Measurements from ENCODE around the gene RAB4A. TPM values are rescaled to one million over a fixed set of nuclear protein-coding genes. Genes with fewer than 3 reads are reported as not detected.

Gene RAB4A
- total and polyA plus RNA-seq, 2 donors (not counting 1 experiment from before 2014, with no cell fraction given) = 15.7 to 31.5 TPM

DNA sequence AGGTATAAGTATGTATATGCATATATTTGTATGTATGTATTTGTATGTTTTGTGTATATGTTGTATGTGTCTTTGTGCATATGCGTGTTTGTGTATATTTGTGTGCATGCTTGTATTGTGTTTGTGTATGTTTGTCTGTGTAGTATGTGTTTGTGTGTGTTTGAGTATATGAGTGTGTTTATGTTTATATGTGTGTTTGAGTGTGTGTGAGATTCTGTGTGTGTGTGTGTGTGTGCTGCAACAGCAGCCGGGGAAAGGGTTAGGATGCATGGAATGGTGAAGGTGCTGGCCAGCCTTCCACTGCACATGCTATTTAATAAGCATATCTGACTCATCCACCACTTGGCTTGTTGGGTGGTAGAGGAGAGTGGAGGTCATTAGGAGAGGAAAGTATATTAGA, 46.6 kb upstream of the RAB4A start:
- H3K27ac ChIP-seq (ENCODE audit: insufficient read depth, low read length) = no peak overlapping the region
- H3K9me3 ChIP-seq (ENCODE audit: control insufficient read depth, insufficient read depth, low read depth, low read length) = no peaks in the 10 kb centered on the region
- TF ChIP-seq, protein P1, sequence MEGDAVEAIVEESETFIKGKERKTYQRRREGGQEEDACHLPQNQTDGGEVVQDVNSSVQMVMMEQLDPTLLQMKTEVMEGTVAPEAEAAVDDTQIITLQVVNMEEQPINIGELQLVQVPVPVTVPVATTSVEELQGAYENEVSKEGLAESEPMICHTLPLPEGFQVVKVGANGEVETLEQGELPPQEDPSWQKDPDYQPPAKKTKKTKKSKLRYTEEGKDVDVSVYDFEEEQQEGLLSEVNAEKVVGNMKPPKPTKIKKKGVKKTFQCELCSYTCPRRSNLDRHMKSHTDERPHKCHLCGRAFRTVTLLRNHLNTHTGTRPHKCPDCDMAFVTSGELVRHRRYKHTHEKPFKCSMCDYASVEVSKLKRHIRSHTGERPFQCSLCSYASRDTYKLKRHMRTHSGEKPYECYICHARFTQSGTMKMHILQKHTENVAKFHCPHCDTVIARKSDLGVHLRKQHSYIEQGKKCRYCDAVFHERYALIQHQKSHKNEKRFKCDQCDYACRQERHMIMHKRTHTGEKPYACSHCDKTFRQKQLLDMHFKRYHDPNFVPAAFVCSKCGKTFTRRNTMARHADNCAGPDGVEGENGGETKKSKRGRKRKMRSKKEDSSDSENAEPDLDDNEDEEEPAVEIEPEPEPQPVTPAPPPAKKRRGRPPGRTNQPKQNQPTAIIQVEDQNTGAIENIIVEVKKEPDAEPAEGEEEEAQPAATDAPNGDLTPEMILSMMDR (conservative IDR thresholded peaks at IDR 0.05 in 1 of 2, IDR thresholded peaks at IDR 0.05 in 1 of 2; ENCODE audit: low read depth in 1 of 2, low read length in 2 of 2) = no peak
- no peak for TF ChIP-seq EZH2 (IDR thresholded peaks at IDR 0.05; ENCODE audit: low read length, missing control alignments)
- H3K79me2 ChIP-seq (ENCODE audit: control insufficient read depth, insufficient read depth, low read length) = no peaks in the 10 kb centered on the region
- no peaks in the 10 kb centered on the region for H3K27me3 ChIP-seq (ENCODE audit: control insufficient read depth, insufficient read depth, low read length)
- H4K20me1 ChIP-seq (ENCODE audit: control insufficient read depth, extremely low read depth, insufficient read depth, low read length) = no peaks in the 10 kb centered on the region
- H2AFZ ChIP-seq (ENCODE audit: low read length) = no peak overlapping the region
- no peak overlapping the region for H3K9ac ChIP-seq (ENCODE audit: insufficient read depth, low read length)
- no peaks in the 10 kb centered on the region for H3K36me3 ChIP-seq (ENCODE audit: control insufficient read depth, insufficient read depth, low read length)
- no peak overlapping the region for H3K4me2 ChIP-seq (ENCODE audit: extremely low read depth, insufficient read depth, low read length)
- no peaks in the 10 kb centered on the region for H3K4me1 ChIP-seq (ENCODE audit: control insufficient read depth, extremely low read depth, insufficient read depth, low read length)
- DNase-seq (ENCODE audit: low read depth in 2 of 2) = peak; percentile 55 to 62
- no peak overlapping the region for H3K4me3 ChIP-seq (replicated peaks in 1 of 4; ENCODE audit: control extremely low read depth in 1 of 4, insufficient read depth in 1 of 4, low read depth in 3 of 4, low read length in 4 of 4)

DNA sequence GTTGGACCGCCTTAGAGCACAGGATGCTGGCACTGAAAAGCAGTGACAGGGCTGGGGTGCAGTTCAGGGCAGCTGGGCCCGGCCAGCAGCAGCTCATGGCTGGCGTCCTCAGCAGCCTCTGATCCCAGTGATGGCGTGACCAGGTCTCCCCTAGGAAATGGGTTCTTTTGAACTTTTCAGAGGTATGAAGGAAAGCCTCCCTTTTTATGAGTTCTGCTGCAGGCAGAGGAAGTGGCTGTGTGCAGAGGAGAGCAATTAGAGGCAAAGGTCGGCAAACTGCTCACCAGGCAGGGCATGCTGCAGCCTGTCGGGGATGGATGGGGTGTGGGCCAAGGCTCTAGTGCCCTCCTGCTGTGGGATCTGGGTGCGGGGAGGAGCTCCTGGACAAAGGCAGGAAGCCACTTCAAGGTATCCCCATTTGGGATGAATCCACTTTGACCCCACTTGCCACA, 45.6 kb upstream of the RAB4A start:
- Histone ChIP-seq H3K4me1 (ENCODE audit: control insufficient read depth, extremely low read depth, insufficient read depth, low read length) (no peaks in the 10 kb centered on the region), H3K9me3 (ENCODE audit: control insufficient read depth, insufficient read depth, low read depth, low read length) (no peaks in the 10 kb centered on the region), H3K36me3 (ENCODE audit: control insufficient read depth, insufficient read depth, low read length) (no peaks in the 10 kb centered on the region), H3K79me2 (ENCODE audit: control insufficient read depth, insufficient read depth, low read length) (no peaks in the 10 kb centered on the region), H3K4me3 (replicated peaks in 1 of 4; ENCODE audit: control extremely low read depth in 1 of 4, insufficient read depth in 1 of 4, low read depth in 3 of 4, low read length in 4 of 4) (no peak overlapping the region), H3K27ac (ENCODE audit: insufficient read depth, low read length) (no peak overlapping the region), H3K4me2 (ENCODE audit: extremely low read depth, insufficient read depth, low read length) (no peak overlapping the region), H3K9ac (ENCODE audit: insufficient read depth, low read length) (no peak overlapping the region), H4K20me1 (ENCODE audit: control insufficient read depth, extremely low read depth, insufficient read depth, low read length) (no peaks in the 10 kb centered on the region), H2AFZ (ENCODE audit: low read length) (no peak overlapping the region), H3K27me3 (ENCODE audit: control insufficient read depth, insufficient read depth, low read length) (peaks cover 4% of the 10 kb centered on the region)
- no peak for DNase-seq (ENCODE audit: low read depth in 2 of 2)
- no peak for TF ChIP-seq EZH2 (IDR thresholded peaks at IDR 0.05; ENCODE audit: low read length, missing control alignments)
- TF ChIP-seq, protein P1 (conservative IDR thresholded peaks at IDR 0.05 in 1 of 2, IDR thresholded peaks at IDR 0.05 in 1 of 2; ENCODE audit: low read depth in 1 of 2, low read length in 2 of 2) = no peak

DNA sequence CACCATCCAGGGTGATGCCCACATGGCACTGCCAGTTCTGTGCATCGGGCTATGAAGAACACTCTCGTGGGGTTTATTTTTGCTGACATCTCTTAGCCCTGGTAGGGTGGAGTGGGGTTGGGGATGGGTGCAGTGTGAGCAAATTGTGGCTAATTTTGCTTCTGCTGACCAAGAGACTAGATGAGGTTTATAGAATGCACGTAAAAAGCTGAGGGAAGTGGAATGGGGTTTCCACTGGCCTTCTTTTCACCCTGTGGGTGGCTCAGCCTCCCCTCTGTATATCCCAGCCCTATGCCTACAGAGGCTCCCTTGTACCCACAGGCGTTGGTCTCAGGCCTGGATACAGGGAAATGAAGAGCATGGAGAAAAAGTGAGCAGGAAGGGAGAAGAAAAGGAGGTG, 44.1 kb upstream of the RAB4A start:
- TF ChIP-seq, protein P1 (conservative IDR thresholded peaks at IDR 0.05 in 1 of 2, IDR thresholded peaks at IDR 0.05 in 1 of 2; ENCODE audit: low read depth in 1 of 2, low read length in 2 of 2) = no peak
- TF ChIP-seq EZH2 (IDR thresholded peaks at IDR 0.05; ENCODE audit: low read length, missing control alignments) = no peak

More for the DNA sequence above, 44.1 kb upstream of the RAB4A start:
- no peak overlapping the region for H3K9ac ChIP-seq (ENCODE audit: insufficient read depth, low read length)
- no peaks in the 10 kb centered on the region for H3K4me1 ChIP-seq (ENCODE audit: control insufficient read depth, extremely low read depth, insufficient read depth, low read length)
- no peaks in the 10 kb centered on the region for H3K9me3 ChIP-seq (ENCODE audit: control insufficient read depth, insufficient read depth, low read depth, low read length)
- no peaks in the 10 kb centered on the region for H3K36me3 ChIP-seq (ENCODE audit: control insufficient read depth, insufficient read depth, low read length)
- H4K20me1 ChIP-seq (ENCODE audit: control insufficient read depth, extremely low read depth, insufficient read depth, low read length) = no peaks in the 10 kb centered on the region
- H3K4me3 ChIP-seq (replicated peaks in 1 of 4; ENCODE audit: control extremely low read depth in 1 of 4, insufficient read depth in 1 of 4, low read depth in 3 of 4, low read length in 4 of 4) = no peak overlapping the region
- H3K27ac ChIP-seq (ENCODE audit: insufficient read depth, low read length) = no peak overlapping the region
- no peak overlapping the region for H2AFZ ChIP-seq (ENCODE audit: low read length)
- DNase-seq (ENCODE audit: low read depth in 2 of 2) = no peak
- peaks cover 4% of the 10 kb centered on the region for H3K27me3 ChIP-seq (ENCODE audit: control insufficient read depth, insufficient read depth, low read length)
- no peaks in the 10 kb centered on the region for H3K79me2 ChIP-seq (ENCODE audit: control insufficient read depth, insufficient read depth, low read length)
- no peak overlapping the region for H3K4me2 ChIP-seq (ENCODE audit: extremely low read depth, insufficient read depth, low read length)

Data from fibroblast of lung (primary cell).